GM23338 (cell line): ENCODE measurements around the gene SLX4. TPM values are rescaled to one million over a fixed set of nuclear protein-coding genes. Genes with fewer than 3 reads are reported as not detected.

Experiments
- ATAC-seq: fragments of 200-7000 bp; cut with Tn5 transposase; 3 replicates; pipeline ENCODE4 v1.9.1; 2020
- DNase-seq: peaks from one replicate; pipeline ENCODE4 v3.0.0-alpha.2; 2015; ENCODE audit warnings: low spot score
- H2AFZ ChIP-seq: fragments of 200-600 bp; sonication (generic); 2 replicates; pipeline ENCODE4 v1.8.0; 2016; ENCODE audit warnings: antibody characterized with exemption, mild to moderate bottlenecking, moderate library complexity
- H3F3A ChIP-seq: fragments of 200-600 bp; sonication (generic); replicated peaks from 2 replicates; pipeline ENCODE4 v1.8.0; 2017; ENCODE audit warnings: antibody characterized with exemption, mixed run types, low read depth
- H3K27ac ChIP-seq: fragments of 200-600 bp; sonication (generic); 2 replicates; pipeline ENCODE4 v1.6.1; 2016; ENCODE audit warnings: low read depth
- H3K27me3 ChIP-seq: fragments of 200-600 bp; sonication (generic); 2 replicates; pipeline ENCODE4 v1.8.0; 2016; ENCODE audit warnings: mild to moderate bottlenecking, mixed run types, moderate library complexity; ENCODE audit not compliant: insufficient read depth
- H3K36me3 ChIP-seq: fragments of 200-600 bp; sonication (generic); 2 replicates; pipeline ENCODE4 v1.8.0; 2016; ENCODE audit warnings: mild to moderate bottlenecking; ENCODE audit not compliant: insufficient read depth
- H3K4me1 ChIP-seq: fragments of 200-600 bp; sonication (generic); 2 replicates; pipeline ENCODE4 v1.8.0; 2016; ENCODE audit warnings: mild to moderate bottlenecking, moderate library complexity; ENCODE audit not compliant: insufficient read depth
- H3K4me2 ChIP-seq: fragments of 200-600 bp; sonication (generic); 2 replicates; pipeline ENCODE4 v1.7.1; 2017; ENCODE audit warnings: mixed run types
- H3K4me3 ChIP-seq: fragments of 200-600 bp; sonication (generic); 2 replicates; pipeline ENCODE4 v1.6.1; 2016; ENCODE audit warnings: mixed run types
- H3K79me2 ChIP-seq: fragments of 200-600 bp; sonication (generic); replicated peaks from 2 replicates; pipeline ENCODE4 v1.8.0; 2017; ENCODE audit warnings: mild to moderate bottlenecking; ENCODE audit not compliant: insufficient read depth
- H3K9me2 ChIP-seq: fragments of 200-600 bp; sonication (generic); 2 replicates; pipeline ENCODE4 v1.8.0; 2017; ENCODE audit not compliant: insufficient read depth
- H4K20me1 ChIP-seq: fragments of 200-600 bp; sonication (generic); replicated peaks from 2 replicates; pipeline ENCODE4 v1.8.0; 2017; ENCODE audit warnings: mild to moderate bottlenecking; ENCODE audit not compliant: insufficient read depth
- H3K27ac Mint-ChIP-seq: 2 replicates; pipeline ENCODE4 v1.8.0; 2020; ENCODE audit warnings: inconsistent platforms, mild to moderate bottlenecking, moderate library complexity, mixed read lengths
- H3K27me3 Mint-ChIP-seq: 3 replicates; pipeline ENCODE4 v1.8.0; 2022; ENCODE audit warnings: low read depth, mild to moderate bottlenecking, moderate library complexity, mixed read lengths, inconsistent platforms; ENCODE audit not compliant: insufficient read depth, poor library complexity
- H3K36me3 Mint-ChIP-seq: 3 replicates; pipeline ENCODE4 v1.8.0; 2021; ENCODE audit warnings: low read depth, mild to moderate bottlenecking, inconsistent platforms, moderate library complexity, mixed read lengths
- H3K4me1 Mint-ChIP-seq: 3 replicates; pipeline ENCODE4 v1.8.0; 2020; ENCODE audit warnings: mild to moderate bottlenecking, inconsistent platforms, mixed read lengths
- H3K4me3 Mint-ChIP-seq: 3 replicates; pipeline ENCODE4 v1.8.0; 2021; ENCODE audit warnings: moderate library complexity, mild to moderate bottlenecking, inconsistent platforms, mixed read lengths
- H3K9me3 Mint-ChIP-seq: 3 replicates; pipeline ENCODE4 v1.8.0; 2020; ENCODE audit warnings: moderate library complexity, mild to moderate bottlenecking, inconsistent platforms, mixed read lengths
- CREB1 ChIP-seq: fragments of 250-450 bp; sonication (Bioruptor Pico); IDR thresholded peaks from 2 replicates; pipeline ENCODE4 v1.5.0; 2020; ENCODE audit warnings: low read depth, mild to moderate bottlenecking, moderate library complexity
- EZH2 ChIP-seq: fragments of 200-600 bp; sonication (generic); IDR thresholded peaks from one replicate; pipeline ENCODE4 v1.8.0; 2017; ENCODE audit warnings: antibody characterized with exemption, mild to moderate bottlenecking, low read depth; ENCODE audit not compliant: unreplicated experiment
- EZH2phosphoT487 ChIP-seq: fragments of 200-600 bp; sonication (generic); IDR thresholded peaks from one replicate; pipeline ENCODE4 v1.8.1; 2018; ENCODE audit warnings: antibody characterized with exemption; ENCODE audit not compliant: unreplicated experiment
- JUNB ChIP-seq: IDR thresholded peaks from one replicate; pipeline ENCODE4 v1.6.1; 2016; ENCODE audit warnings: antibody characterized with exemption; ENCODE audit not compliant: unreplicated experiment
- NANOG ChIP-seq: IDR thresholded peaks from 2 replicates; pipeline ENCODE4 v1.6.1; 2016; ENCODE audit warnings: antibody characterized with exemption, borderline replicate concordance
- POLR2AphosphoS5 ChIP-seq: IDR thresholded peaks from 2 replicates; pipeline ENCODE4 v1.6.1; 2016; ENCODE audit warnings: antibody characterized with exemption, low read depth
- STAT1 ChIP-seq: IDR thresholded peaks from one replicate; pipeline ENCODE4 v1.6.1; 2016; ENCODE audit warnings: antibody characterized with exemption; ENCODE audit not compliant: unreplicated experiment
- ZNF114 ChIP-seq: fragments of 250-450 bp; sonication (Bioruptor Pico); IDR thresholded peaks from 2 replicates; pipeline ENCODE4 v1.5.0; 2020; ENCODE audit warnings: mild to moderate bottlenecking, moderate library complexity
- ZNF331 ChIP-seq: fragments of 250-450 bp; sonication (Bioruptor Pico); IDR thresholded peaks from 2 replicates; pipeline ENCODE4 v1.5.0; 2020; ENCODE audit warnings: low read depth, mild to moderate bottlenecking, moderate library complexity
- polyA plus RNA-seq: library from polyadenylated mRNA; unstranded; fragments of >200 nt; fragmentation: Nextera tagmentation; extraction: Ambion mirVana; gene quantifications from 2 replicates; pipeline ENCODE4 v1.2.1, GENCODE V29; 2016
- total RNA-seq: library from RNA; depleted of rRNA; stranded (reverse); fragments of >200 nt; shearing (Covaris generic); gene quantifications from 2 replicates; pipeline ENCODE4 v1.2.3, GENCODE V29; 2014
- TF ChIP-seq, protein P1 (sequence below): IDR thresholded peaks from one replicate; pipeline ENCODE4 v1.6.1; 2018; ENCODE audit warnings: antibody characterized with exemption; ENCODE audit not compliant: unreplicated experiment
- TF ChIP-seq, protein P2 (sequence below), 2 experiments: fragments of 200-600 bp in 1 of 2; sonication (generic) in 1 of 2; conservative IDR thresholded peaks; 2 replicates each; pipeline versions ENCODE4 v1.5.1 to v1.6.1; 2016 to 2017; ENCODE audit warnings: antibody characterized with exemption in 2 of 2, low read depth in 2 of 2, mild to moderate bottlenecking in 2 of 2, moderate library complexity in 1 of 2
- TF ChIP-seq, protein P3 (sequence below): IDR thresholded peaks from 2 replicates; pipeline ENCODE4 v1.6.1; 2016; ENCODE audit warnings: antibody characterized with exemption
- TF ChIP-seq, protein P4 (sequence below): fragments of 250-450 bp; sonication (Bioruptor Pico); IDR thresholded peaks from 2 replicates; pipeline ENCODE4 v1.5.0; 2020; ENCODE audit warnings: mild to moderate bottlenecking, moderate library complexity

The SLX4 gene
- total and polyA plus RNA-seq, 2 experiments from 2014 or later, result 3.0 to 15.2 TPM

DNA sequence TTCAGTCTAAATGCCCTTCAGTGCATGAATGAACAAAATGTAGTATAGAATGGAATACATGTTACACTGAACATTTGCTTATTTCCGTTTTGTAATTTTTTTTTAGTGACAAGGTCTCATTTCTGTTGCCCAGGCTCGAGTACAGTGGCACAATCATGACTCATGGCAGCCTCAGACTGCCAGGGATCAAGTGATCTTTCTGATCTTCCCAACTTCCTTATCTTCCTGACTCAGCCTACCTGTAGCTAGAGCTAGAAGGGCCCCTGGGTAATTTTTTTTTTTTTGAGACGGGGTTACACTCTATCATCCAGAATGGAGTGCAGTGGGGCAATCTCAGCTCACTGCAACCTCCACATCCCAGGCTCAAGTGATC, 7.3 kb upstream of the SLX4 start:
- H3K4me3 ChIP-seq, result no peak overlapping the region
- Mint-ChIP-seq H3K27ac (no peak overlapping the region), H3K4me3 (no peak overlapping the region), H3K4me1 (no peaks in the 10 kb centered on the region), H3K36me3 (peaks cover 11% of the 10 kb centered on the region), H3K9me3 (no peaks in the 10 kb centered on the region), H3K27me3 (peaks cover 2% of the 10 kb centered on the region)
- H3K27ac ChIP-seq, result no peak overlapping the region
- H3K36me3 ChIP-seq, result no peaks in the 10 kb centered on the region
- H3F3A ChIP-seq, result no peaks in the 10 kb centered on the region; the same call in 1 of the 2 replicates
- no peak for DNase-seq
- ATAC-seq, result no peak
- H3K79me2 ChIP-seq, result peaks cover 48% of the 10 kb centered on the region
- TF ChIP-seq, protein P1, sequence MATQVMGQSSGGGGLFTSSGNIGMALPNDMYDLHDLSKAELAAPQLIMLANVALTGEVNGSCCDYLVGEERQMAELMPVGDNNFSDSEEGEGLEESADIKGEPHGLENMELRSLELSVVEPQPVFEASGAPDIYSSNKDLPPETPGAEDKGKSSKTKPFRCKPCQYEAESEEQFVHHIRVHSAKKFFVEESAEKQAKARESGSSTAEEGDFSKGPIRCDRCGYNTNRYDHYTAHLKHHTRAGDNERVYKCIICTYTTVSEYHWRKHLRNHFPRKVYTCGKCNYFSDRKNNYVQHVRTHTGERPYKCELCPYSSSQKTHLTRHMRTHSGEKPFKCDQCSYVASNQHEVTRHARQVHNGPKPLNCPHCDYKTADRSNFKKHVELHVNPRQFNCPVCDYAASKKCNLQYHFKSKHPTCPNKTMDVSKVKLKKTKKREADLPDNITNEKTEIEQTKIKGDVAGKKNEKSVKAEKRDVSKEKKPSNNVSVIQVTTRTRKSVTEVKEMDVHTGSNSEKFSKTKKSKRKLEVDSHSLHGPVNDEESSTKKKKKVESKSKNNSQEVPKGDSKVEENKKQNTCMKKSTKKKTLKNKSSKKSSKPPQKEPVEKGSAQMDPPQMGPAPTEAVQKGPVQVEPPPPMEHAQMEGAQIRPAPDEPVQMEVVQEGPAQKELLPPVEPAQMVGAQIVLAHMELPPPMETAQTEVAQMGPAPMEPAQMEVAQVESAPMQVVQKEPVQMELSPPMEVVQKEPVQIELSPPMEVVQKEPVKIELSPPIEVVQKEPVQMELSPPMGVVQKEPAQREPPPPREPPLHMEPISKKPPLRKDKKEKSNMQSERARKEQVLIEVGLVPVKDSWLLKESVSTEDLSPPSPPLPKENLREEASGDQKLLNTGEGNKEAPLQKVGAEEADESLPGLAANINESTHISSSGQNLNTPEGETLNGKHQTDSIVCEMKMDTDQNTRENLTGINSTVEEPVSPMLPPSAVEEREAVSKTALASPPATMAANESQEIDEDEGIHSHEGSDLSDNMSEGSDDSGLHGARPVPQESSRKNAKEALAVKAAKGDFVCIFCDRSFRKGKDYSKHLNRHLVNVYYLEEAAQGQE, result no peak
- TF ChIP-seq, protein P2, sequence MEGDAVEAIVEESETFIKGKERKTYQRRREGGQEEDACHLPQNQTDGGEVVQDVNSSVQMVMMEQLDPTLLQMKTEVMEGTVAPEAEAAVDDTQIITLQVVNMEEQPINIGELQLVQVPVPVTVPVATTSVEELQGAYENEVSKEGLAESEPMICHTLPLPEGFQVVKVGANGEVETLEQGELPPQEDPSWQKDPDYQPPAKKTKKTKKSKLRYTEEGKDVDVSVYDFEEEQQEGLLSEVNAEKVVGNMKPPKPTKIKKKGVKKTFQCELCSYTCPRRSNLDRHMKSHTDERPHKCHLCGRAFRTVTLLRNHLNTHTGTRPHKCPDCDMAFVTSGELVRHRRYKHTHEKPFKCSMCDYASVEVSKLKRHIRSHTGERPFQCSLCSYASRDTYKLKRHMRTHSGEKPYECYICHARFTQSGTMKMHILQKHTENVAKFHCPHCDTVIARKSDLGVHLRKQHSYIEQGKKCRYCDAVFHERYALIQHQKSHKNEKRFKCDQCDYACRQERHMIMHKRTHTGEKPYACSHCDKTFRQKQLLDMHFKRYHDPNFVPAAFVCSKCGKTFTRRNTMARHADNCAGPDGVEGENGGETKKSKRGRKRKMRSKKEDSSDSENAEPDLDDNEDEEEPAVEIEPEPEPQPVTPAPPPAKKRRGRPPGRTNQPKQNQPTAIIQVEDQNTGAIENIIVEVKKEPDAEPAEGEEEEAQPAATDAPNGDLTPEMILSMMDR (conservative IDR thresholded peaks at IDR 0.05; ENCODE audit: low read depth in 2 of 2), result no peak
- TF ChIP-seq CREB1 (CRISPR knock-in tag) (no peak), EZH2 (no peak), ZNF331 (CRISPR knock-in tag) (no peak), EZH2phosphoT487 (no peak), ZNF114 (CRISPR knock-in tag) (no peak), STAT1 (no peak), JUNB (no peak), NANOG (no peak), POLR2AphosphoS5 (no peak)
- TF ChIP-seq, protein P3, sequence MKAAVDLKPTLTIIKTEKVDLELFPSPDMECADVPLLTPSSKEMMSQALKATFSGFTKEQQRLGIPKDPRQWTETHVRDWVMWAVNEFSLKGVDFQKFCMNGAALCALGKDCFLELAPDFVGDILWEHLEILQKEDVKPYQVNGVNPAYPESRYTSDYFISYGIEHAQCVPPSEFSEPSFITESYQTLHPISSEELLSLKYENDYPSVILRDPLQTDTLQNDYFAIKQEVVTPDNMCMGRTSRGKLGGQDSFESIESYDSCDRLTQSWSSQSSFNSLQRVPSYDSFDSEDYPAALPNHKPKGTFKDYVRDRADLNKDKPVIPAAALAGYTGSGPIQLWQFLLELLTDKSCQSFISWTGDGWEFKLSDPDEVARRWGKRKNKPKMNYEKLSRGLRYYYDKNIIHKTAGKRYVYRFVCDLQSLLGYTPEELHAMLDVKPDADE, result no peak
- TF ChIP-seq, protein P4, sequence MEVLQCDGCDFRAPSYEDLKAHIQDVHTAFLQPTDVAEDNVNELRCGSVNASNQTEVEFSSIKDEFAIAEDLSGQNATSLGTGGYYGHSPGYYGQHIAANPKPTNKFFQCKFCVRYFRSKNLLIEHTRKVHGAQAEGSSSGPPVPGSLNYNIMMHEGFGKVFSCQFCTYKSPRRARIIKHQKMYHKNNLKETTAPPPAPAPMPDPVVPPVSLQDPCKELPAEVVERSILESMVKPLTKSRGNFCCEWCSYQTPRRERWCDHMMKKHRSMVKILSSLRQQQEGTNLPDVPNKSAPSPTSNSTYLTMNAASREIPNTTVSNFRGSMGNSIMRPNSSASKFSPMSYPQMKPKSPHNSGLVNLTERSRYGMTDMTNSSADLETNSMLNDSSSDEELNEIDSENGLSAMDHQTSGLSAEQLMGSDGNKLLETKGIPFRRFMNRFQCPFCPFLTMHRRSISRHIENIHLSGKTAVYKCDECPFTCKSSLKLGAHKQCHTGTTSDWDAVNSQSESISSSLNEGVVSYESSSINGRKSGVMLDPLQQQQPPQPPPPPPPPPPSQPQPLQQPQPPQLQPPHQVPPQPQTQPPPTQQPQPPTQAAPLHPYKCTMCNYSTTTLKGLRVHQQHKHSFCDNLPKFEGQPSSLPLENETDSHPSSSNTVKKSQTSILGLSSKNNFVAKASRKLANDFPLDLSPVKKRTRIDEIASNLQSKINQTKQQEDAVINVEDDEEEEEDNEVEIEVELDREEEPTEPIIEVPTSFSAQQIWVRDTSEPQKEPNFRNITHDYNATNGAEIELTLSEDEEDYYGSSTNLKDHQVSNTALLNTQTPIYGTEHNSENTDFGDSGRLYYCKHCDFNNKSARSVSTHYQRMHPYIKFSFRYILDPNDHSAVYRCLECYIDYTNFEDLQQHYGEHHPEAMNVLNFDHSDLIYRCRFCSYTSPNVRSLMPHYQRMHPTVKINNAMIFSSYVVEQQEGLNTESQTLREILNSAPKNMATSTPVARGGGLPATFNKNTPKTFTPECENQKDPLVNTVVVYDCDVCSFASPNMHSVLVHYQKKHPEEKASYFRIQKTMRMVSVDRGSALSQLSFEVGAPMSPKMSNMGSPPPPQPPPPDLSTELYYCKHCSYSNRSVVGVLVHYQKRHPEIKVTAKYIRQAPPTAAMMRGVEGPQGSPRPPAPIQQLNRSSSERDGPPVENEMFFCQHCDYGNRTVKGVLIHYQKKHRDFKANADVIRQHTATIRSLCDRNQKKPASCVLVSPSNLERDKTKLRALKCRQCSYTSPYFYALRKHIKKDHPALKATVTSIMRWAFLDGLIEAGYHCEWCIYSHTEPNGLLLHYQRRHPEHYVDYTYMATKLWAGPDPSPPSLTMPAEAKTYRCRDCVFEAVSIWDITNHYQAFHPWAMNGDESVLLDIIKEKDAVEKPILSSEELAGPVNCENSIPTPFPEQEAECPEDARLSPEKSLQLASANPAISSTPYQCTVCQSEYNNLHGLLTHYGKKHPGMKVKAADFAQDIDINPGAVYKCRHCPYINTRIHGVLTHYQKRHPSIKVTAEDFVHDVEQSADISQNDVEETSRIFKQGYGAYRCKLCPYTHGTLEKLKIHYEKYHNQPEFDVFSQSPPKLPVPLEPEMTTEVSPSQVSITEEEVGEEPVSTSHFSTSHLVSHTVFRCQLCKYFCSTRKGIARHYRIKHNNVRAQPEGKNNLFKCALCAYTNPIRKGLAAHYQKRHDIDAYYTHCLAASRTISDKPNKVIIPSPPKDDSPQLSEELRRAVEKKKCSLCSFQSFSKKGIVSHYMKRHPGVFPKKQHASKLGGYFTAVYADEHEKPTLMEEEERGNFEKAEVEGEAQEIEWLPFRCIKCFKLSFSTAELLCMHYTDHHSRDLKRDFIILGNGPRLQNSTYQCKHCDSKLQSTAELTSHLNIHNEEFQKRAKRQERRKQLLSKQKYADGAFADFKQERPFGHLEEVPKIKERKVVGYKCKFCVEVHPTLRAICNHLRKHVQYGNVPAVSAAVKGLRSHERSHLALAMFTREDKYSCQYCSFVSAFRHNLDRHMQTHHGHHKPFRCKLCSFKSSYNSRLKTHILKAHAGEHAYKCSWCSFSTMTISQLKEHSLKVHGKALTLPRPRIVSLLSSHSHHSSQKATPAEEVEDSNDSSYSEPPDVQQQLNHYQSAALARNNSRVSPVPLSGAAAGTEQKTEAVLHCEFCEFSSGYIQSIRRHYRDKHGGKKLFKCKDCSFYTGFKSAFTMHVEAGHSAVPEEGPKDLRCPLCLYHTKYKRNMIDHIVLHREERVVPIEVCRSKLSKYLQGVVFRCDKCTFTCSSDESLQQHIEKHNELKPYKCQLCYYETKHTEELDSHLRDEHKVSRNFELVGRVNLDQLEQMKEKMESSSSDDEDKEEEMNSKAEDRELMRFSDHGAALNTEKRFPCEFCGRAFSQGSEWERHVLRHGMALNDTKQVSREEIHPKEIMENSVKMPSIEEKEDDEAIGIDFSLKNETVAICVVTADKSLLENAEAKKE (CRISPR knock-in tag), result no peak
- no peaks in the 10 kb centered on the region for H3K9me2 ChIP-seq
- H2AFZ ChIP-seq, result no peak overlapping the region
- H3K27me3 ChIP-seq, result no peaks in the 10 kb centered on the region
- H4K20me1 ChIP-seq, result peaks cover 5% of the 10 kb centered on the region
- H3K4me1 ChIP-seq, result no peaks in the 10 kb centered on the region
- H3K4me2 ChIP-seq, result no peak overlapping the region
